Left renal cortex interstitium (tissue), 4 donors: Measurements from ENCODE around the gene ZNF670. TPM values are rescaled to one million over a fixed set of nuclear protein-coding genes. Genes with fewer than 3 reads are reported as not detected.
"Not testable (repeated sequence)": the region's sequence is repeated elsewhere in the genome, so short reads cannot be mapped to it uniquely, and the experiment has no call there.

Experiments
- DNase-seq, 4 donors: peaks; one replicate each; pipeline ENCODE4 v3.0.0-alpha.2; 2013; ENCODE audit warnings: low read depth in 4 of 4, low spot score in 2 of 4, missing footprints in 1 of 4
- polyA plus RNA-seq, 4 donors: library from polyadenylated mRNA; unstranded; fragments of 120-200 nt; gene quantifications; one replicate each; pipeline ENCODE4 v1.2.1, GENCODE V29; 2013; ENCODE audit not compliant: insufficient read length in 4 of 4

ZNF670 gene
- polyA plus RNA-seq, 4 donors: 6.8 to 9.4 (median 8.0) TPM

- no peak for DNase-seq
These were observed 30.9 kb downstream of the ZNF670 start for GRCh38 chr1:247047702-247048101.

DNA sequence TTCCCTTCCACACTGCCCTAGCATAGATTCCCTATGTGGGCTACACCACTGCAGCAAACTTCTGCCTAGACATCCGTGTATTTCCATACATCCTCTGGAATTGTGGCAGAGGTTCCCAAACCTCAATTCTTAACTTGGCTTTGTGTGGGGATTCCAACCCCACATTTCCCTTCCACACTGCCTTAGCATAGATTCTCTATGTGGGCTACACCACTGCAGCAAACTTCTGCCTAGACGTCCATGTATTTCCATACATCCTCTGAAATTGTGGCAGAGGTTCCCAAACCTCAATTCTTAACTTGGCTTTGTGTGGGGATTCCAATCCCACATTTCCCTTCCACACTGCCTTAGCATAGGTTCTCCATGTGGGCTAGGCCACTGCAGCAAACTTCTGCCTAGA is 31.4 kb downstream of the ZNF670 start:
- no peak for DNase-seq

DNA sequence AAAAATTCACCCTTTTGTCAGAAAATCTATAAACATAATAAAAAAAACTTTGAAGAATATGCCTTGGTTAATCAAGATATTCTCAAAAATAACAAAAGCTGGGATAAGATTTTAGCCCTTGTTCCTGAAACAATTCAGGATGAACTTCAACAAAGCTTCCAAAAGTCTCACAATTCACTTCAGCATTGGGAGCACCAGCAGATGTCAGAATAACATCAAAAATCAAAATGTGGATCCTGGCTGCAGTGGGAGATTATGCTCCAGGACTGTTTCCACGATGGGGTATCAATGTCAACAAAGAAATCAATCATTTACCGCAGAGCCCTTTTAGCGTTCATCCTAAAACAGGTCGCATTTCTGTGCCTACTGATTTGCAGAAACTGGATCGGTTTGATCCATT is 35.2 kb downstream of the ZNF670 start:
- DNase-seq: no peak

GRCh38 chr1:247037511-247038320 is 40.9 kb downstream of the ZNF670 start:
- DNase-seq: no peak

GRCh38 chr1:247032306-247032705 is 46.3 kb downstream of the ZNF670 start:
- DNase-seq: not testable (repeated sequence)

Other genes starting within 250 kb of the ZNF670 start
- gene AHCTF1, start 146.9 kb downstream of the ZNF670 start, polyA plus RNA-seq: 10 to 100 TPM; 40.3 to 60.1 (median 56.5) TPM
- gene ZNF695, start 70.8 kb downstream of the ZNF670 start, polyA plus RNA-seq: 1 to 10 TPM; 3.0 to 4.7 (median 3.9) TPM
- 10 to 100 TPM; 10.1 to 15.1 (median 13.2) TPM for gene ZNF669, start 25.5 kb upstream of the ZNF670 start, polyA plus RNA-seq
- 10 to 100 TPM; 20.8 to 39.1 (median 27.5) TPM for gene ZNF124, start 93.2 kb upstream of the ZNF670 start, polyA plus RNA-seq
- under 1 TPM in 2 of 4 donors, not detected in 2; 0.12 to 0.14 TPM for gene VN1R5, start 177.3 kb upstream of the ZNF670 start, polyA plus RNA-seq